NB4 (cell line): ENCODE results near the gene ARHGAP12.

ENCODE experiments used
- MYC ChIP-seq: IDR thresholded peaks from 2 replicates; pipeline ENCODE4 v1.6.1; 2011; ENCODE audit warnings: low read depth, low read length
- POLR2A ChIP-seq: IDR thresholded peaks from 2 replicates; pipeline ENCODE4 v1.6.1; 2011; ENCODE audit warnings: mild to moderate bottlenecking; ENCODE audit not compliant: insufficient read length; ENCODE audit errors: extremely low read depth
- TF ChIP-seq, protein P1 (sequence below): IDR thresholded peaks from one replicate; pipeline ENCODE4 v1.5.1; 2012; ENCODE audit warnings: low read depth, low read length
- TF ChIP-seq, protein P2 (sequence below): IDR thresholded peaks from 2 replicates; pipeline ENCODE4 v1.6.1; 2011; ENCODE audit warnings: low read depth, low read length

DNA sequence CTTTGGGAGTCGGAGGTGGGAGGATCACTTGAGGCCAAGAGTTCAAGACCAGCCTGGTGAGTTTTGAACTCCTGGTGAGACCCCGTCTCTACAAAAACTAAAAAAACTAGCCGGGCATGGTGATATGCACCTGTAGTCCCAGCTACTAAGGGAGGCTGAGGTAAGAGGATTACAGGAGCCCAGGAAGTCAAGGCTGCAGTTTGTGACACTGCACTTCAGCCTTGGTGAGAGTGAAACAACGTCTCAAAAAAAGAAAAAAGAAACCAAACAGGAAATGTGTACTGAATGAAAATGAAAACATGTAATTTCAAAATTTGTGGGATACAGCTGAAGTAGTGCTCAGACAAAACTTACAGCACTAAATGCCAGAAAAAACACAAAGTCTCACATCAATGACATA, 7.6 kb downstream of the ARHGAP12 start:
- TF ChIP-seq POLR2A (no peak), MYC (no peak)
- TF ChIP-seq, protein P1, sequence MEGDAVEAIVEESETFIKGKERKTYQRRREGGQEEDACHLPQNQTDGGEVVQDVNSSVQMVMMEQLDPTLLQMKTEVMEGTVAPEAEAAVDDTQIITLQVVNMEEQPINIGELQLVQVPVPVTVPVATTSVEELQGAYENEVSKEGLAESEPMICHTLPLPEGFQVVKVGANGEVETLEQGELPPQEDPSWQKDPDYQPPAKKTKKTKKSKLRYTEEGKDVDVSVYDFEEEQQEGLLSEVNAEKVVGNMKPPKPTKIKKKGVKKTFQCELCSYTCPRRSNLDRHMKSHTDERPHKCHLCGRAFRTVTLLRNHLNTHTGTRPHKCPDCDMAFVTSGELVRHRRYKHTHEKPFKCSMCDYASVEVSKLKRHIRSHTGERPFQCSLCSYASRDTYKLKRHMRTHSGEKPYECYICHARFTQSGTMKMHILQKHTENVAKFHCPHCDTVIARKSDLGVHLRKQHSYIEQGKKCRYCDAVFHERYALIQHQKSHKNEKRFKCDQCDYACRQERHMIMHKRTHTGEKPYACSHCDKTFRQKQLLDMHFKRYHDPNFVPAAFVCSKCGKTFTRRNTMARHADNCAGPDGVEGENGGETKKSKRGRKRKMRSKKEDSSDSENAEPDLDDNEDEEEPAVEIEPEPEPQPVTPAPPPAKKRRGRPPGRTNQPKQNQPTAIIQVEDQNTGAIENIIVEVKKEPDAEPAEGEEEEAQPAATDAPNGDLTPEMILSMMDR: no peak
- TF ChIP-seq, protein P2, sequence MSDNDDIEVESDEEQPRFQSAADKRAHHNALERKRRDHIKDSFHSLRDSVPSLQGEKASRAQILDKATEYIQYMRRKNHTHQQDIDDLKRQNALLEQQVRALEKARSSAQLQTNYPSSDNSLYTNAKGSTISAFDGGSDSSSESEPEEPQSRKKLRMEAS: no peak
